ENCODE data around the gene TIAL1. TPM values are rescaled to one million over a fixed set of nuclear protein-coding genes. Genes with fewer than 3 reads are reported as not detected.

TIAL1 gene
- total and polyA plus RNA-seq, 3 donors from 2014 or later: 71.0 to 104 (median 82.3) TPM

DNA sequence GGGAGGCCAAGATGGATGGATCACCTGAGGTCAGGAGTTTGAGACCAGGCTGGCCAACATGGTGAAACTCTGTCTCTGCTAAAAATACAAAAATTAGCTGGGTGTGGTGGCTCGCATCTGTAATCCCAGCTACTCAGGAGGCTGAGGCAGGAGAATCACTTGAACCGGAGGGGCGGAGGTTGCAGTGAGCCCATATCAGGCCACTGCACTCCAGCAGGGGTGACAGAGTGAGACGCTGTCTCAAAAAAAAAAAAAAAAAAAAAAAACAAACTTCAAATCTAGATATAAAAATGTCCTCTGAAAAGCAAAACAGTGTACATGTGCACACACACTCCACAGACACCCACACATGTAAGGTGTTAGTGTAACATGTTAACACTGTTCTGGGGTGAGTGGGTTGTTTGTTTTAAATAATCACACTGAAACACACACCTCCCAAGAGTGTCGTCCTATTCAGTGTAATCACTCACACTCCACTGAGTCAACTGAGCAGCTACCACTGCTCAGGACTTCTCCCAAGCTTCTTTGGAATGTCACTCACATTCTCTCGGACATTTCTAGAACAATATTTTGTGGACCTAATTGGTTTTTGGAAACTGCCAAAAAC lies 41.5 kb downstream of the TIAL1 start:
- WGBS, 2 donors: 93 to 94% methylated on average over 6 of the region's 6 CpGs
- no peaks in the 10 kb centered on the region for H3K4me1 ChIP-seq
- intact Hi-C loops (cut with DNase I; ENCODE audit: low total_unique reads): no loop called here
- no peak for DNase-seq
- no peaks in the 10 kb centered on the region for H3K36me3 ChIP-seq (ENCODE audit: low read depth, missing control alignments)
- no peaks in the 10 kb centered on the region for H3K9me3 ChIP-seq
- H3K4me3 ChIP-seq: no peak overlapping the region
- H3K27me3 ChIP-seq: no peaks in the 10 kb centered on the region
- TF ChIP-seq, protein P1, sequence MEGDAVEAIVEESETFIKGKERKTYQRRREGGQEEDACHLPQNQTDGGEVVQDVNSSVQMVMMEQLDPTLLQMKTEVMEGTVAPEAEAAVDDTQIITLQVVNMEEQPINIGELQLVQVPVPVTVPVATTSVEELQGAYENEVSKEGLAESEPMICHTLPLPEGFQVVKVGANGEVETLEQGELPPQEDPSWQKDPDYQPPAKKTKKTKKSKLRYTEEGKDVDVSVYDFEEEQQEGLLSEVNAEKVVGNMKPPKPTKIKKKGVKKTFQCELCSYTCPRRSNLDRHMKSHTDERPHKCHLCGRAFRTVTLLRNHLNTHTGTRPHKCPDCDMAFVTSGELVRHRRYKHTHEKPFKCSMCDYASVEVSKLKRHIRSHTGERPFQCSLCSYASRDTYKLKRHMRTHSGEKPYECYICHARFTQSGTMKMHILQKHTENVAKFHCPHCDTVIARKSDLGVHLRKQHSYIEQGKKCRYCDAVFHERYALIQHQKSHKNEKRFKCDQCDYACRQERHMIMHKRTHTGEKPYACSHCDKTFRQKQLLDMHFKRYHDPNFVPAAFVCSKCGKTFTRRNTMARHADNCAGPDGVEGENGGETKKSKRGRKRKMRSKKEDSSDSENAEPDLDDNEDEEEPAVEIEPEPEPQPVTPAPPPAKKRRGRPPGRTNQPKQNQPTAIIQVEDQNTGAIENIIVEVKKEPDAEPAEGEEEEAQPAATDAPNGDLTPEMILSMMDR (IDR thresholded peaks at IDR 0.05): no peak
- TF ChIP-seq POLR2A (IDR thresholded peaks at IDR 0.05): no peak
- H3K27ac ChIP-seq: no peak overlapping the region

DNA sequence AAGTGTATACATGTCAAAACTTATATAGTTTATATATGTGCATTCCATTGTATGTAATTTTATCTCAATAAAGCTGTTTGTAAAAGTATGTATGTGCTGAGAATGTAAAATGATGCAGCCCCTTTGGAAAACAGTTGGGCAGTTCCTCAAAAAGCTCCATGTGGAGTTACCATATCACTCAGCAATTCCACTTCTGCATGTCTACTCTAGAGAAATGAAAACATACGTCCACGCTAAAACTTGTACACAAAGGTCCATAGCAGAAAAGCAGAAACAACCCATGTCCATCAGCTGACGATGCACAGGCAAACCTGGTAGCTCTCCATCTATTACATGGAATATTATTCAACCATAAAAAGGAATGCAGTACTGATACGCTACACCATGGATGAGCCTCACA lies 45.9 kb downstream of the TIAL1 start:
- no peak for DNase-seq
- H3K4me3 ChIP-seq: no peak overlapping the region
- H3K27me3 ChIP-seq: no peaks in the 10 kb centered on the region
- intact Hi-C loops (cut with DNase I; ENCODE audit: low total_unique reads): no loop called here
- TF ChIP-seq POLR2A (IDR thresholded peaks at IDR 0.05): no peak
- TF ChIP-seq, protein P1 (IDR thresholded peaks at IDR 0.05): no peak
- no peaks in the 10 kb centered on the region for H3K9me3 ChIP-seq
- H3K4me1 ChIP-seq: no peaks in the 10 kb centered on the region
- H3K27ac ChIP-seq: no peak overlapping the region
- no peaks in the 10 kb centered on the region for H3K36me3 ChIP-seq (ENCODE audit: low read depth, missing control alignments)
- 84 to 93% methylated on average over 4 of the region's 4 CpGs for WGBS, 2 donors

DNA sequence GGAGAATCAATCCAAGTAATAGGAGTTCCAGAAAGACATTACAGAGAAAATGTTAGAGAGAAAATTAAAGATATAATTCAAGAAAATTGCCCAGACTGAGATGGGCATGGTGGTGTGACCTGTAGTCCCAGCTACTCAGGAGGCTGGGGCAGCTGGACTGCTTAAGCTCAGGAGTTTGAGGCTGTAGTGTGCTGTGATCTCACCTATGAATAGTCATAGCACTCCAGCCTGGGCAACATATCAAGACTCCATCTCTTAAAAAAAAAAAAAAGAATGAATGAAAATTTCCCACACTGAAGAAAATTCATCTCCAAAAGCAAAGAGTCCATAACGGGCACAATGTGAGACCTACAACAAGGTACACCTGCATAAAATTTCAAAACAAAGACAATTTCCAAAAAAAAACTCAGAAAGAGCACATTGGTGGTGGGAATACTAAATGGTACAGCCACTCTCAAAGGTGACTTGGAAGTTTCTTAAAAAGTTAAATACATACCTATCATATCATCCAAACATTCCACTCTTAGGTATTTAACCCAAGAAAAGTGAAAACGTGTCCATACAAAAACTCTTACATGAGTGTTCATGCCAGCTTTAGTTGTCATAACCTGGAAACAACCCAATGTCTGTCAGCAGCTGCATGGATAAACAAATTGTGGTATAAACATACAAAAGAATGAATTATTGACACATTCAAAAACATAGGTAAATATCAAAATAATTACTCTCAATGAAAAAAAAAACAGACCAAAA lies 47.3 kb downstream of the TIAL1 start:
- peaks cover 1% of the 10 kb centered on the region for H3K4me1 ChIP-seq
- H3K9me3 ChIP-seq: no peaks in the 10 kb centered on the region
- TF ChIP-seq POLR2A (IDR thresholded peaks at IDR 0.05): no peak
- TF ChIP-seq, protein P1 (IDR thresholded peaks at IDR 0.05): no peak
- 75 to 80% methylated on average over 2 of the region's 2 CpGs for WGBS, 2 donors
- intact Hi-C loops (cut with DNase I; ENCODE audit: low total_unique reads): no loop called here
- no peak overlapping the region for H3K27ac ChIP-seq
- DNase-seq: no peak
- H3K36me3 ChIP-seq (ENCODE audit: low read depth, missing control alignments): no peaks in the 10 kb centered on the region
- no peak overlapping the region for H3K4me3 ChIP-seq
- H3K27me3 ChIP-seq: no peaks in the 10 kb centered on the region

DNA sequence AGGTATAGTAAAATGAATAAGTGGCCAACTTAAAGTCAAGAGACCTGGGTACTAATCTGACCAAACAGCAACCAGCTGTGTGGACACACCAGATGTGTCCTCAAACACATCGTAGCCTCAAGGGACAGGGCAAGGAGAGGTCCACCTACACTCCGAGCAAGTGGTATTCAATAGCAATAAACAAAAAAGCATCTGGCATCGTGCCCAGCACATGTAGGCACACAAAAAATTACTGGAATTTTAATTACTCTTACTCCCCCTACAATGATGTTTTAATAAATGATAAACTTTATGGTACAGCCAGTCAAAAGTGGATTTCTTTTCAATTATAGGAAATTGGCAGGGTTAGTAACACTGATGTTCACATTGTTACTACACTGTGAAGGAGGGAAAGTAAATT lies 50.8 kb downstream of the TIAL1 start:
- intact Hi-C loops (cut with DNase I; ENCODE audit: low total_unique reads): no loop called here
- DNase-seq: no peak
- H3K27me3 ChIP-seq: no peaks in the 10 kb centered on the region
- no peaks in the 10 kb centered on the region for H3K9me3 ChIP-seq
- no peaks in the 10 kb centered on the region for H3K36me3 ChIP-seq (ENCODE audit: low read depth, missing control alignments)
- H3K27ac ChIP-seq: no peak overlapping the region
- no peak overlapping the region for H3K4me3 ChIP-seq
- peaks cover 8% of the 10 kb centered on the region for H3K4me1 ChIP-seq
- 49 to 61% methylated on average over 3 of the region's 3 CpGs for WGBS, 2 donors
- TF ChIP-seq, protein P1 (IDR thresholded peaks at IDR 0.05): no peak
- TF ChIP-seq POLR2A (IDR thresholded peaks at IDR 0.05): no peak

All from testis (tissue), 3 donors.